HG02623 (cell line): ENCODE measurements around the gene RSRP1.

Experiments
- ATAC-seq: cut with Tn5 transposase; IDR thresholded peaks from one replicate; pipeline ENCODE4 v1.9.1; 2021; ENCODE audit warnings: moderate library complexity; ENCODE audit not compliant: unreplicated experiment

The RSRP1 gene

DNA sequence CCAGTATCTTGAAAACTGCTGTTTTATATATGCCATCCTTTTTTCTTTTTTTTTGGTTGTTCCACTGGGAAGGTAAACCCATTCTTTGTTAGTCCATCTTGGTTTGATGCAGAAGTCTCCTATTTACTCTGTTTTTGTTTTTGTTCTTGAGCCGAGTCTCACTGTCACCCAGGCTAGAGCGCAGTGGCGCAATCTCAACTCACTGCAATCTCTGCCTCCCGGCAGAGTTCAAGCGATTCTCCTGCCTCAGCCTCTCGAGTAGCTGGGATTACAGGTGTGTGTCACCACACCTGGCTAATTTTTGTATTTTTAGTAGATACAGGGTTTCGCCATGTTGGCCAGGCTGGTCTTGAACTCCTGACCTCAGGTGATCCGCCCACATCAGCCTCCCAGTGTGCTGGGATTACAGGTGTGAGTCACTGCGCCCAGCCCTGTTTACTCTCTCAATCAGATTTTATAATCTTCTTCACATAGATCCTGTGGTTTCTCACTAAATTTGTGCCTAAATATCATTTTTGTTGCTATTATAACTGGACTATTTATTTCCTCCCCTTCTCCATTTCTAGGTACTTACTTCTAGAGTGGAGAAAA, 27.5 kb downstream of the RSRP1 start:
- no peak for ATAC-seq

DNA sequence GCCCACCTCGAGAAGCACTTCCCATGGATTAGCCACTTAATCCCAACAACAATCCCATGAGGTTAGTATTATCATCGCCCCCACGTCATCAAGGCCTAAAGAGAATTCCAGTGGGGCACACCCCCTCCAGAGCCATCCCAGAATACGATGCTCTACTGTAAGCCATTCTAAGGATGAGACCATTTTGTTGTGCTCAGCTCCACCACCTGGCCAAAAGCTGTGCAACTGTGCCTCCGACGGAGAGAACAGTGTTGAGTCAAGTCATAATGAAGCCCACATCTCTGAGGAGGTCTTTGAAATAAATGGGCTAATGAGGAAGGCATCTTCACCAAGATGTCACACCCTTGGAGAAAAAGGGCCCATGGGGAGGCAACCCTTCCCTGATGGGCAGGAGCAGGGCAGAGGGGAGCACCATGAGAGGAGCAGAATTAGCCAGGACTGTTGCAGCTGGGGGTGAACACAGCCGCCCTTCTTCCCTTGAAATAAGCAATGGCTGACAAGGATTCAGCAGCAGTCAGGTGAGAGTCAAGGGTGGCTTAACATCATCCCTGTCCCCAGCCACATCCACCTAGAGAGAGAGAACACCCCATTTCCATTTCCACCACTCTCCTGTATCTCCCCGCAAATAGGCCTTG, 29.5 kb downstream of the RSRP1 start:
- ATAC-seq = no peak

DNA sequence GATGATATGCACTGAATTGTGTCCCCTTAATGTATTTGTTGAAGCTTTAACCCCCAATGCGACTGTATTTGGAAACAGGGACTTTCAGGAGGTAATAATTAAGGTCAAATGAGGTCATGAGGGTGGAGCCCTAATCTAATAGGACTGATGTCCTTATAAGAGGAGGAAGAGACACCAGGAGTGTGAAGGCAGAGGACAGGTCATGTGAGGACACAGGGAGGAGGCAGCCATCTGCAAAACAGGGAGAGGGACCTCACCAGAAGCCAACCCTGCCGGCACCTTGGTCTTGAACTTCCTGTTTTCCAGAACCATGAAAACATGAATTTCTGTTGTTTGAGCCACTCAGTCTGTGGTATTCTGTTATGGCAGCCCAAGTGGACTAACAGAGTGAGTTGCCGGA, 30.2 kb downstream of the RSRP1 start:
- ATAC-seq = no peak

DNA sequence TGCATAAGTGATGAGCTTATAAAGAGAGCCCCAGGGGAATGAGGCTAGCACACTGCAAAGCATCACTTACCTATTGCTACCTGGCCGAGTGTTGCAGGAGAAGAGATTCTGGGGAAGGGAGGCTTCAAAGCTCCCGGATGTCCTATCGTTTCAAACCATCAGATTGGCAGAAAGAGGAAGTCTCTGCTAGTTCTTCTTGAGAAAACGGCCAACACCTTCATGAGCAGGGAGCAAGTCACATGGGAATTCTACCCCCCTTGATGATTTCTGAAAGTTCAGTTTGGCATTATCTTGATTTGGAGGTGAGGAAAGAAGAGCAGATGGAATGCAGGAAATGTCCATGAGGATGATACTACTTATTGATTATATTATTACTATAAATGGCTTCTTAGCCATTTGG, 31.1 kb downstream of the RSRP1 start:
- no peak for ATAC-seq

DNA sequence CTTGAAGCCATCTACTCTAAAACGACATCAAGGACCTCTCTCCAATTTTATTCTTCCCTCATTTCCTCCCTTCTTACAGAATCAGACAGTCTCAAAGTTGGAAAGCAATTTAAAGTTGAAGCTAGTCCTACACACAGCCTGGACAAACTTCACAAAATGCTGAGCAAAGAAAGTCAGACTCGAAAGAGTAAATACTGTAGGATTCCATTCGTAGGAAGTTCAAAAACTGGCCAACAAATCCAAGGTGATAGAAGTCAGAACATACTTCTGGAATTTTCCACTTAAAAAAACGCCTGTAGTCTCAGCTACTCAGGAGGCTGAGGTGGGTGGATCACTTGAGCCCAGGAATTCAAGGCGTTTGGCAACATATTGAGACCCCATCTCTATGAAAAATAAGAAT, 34.5 kb downstream of the RSRP1 start:
- no peak for ATAC-seq

DNA sequence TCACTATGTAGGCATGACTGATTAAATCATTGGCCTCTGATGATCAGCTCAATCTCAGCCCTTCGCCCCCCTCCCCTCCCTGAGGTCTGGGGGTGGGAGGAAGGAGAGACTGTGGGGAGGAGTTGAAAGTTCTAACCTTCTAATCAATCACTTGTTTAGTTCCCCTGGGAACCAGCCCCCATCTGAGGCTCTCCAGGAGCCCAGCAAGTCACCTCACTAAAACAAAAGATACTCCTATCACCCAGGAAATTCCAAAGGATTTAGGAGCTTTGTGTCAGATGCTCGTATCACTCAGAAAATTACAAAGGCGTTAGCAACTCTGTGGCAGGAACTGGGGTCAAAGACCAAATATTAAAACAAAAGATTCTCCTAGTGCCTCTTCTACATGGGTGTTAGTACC, 36.5 kb downstream of the RSRP1 start:
- ATAC-seq = no peak

DNA sequence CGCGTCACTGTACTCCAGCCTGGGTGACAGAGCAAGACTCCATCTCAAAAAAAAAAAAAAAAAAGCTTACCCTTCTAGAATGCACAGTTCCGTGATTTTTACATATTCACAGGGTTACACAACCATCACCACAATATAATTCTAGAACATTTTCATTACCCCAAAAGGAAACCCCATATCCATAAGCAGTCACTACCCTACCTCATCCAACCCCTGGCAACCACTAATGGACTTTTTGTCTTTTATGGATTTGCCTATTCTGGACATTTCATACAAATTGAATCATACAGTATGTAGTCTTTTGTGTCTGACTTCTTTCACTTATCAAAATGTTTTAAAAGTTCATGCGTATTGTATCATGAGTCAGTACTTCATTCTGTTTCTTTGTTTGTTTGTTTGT, 37.7 kb downstream of the RSRP1 start:
- no peak for ATAC-seq

DNA sequence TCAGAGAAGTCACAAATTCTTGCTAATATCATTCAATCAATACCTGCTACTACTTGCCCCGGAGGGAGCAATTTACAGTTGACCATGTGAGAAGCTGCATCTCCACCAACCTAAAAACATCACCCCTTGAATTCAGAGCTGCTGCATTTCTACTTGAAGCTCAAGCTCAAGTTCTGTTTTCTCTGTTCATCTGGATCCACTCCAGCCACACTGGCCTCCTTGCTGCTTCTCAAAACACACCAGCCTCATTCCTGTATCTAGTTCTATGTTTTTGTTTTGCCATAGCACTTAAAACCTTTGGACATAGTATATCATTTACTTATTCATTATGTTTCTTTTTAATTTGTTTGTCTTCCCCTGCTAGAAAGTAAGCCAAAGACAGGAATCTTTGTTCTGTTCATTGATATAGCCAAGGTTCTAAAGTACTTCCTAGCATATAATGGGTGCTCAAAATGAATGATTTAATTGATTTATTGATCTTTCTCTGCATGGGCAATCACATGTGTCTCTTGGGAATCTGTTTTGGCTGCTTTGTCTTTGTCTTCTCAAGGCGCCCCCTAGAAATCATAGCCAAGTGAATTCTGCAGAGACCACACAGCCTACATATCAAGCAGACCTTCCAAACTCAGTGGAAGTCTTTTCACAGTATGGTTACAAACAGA, 38.6 kb downstream of the RSRP1 start:
- ATAC-seq = no peak

DNA sequence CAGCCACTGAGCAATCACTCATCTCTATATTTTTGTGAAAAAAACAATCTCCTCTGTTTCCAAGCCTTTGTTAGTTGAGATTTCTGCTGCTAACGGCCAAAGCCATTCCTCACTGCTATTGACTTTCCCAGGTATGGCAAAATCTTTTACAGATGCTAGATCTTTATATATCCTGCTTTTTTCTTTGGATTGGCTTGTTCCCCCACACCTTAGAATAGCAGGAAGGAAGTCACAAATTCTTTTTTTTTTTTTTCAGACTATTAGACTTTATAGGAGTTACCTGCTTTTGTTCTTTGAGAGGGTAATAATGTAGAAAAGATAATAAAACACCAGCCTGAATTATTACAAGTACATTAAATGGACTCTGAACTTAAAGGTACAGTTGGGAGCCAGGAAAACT, 39.2 kb downstream of the RSRP1 start:
- no peak for ATAC-seq

DNA sequence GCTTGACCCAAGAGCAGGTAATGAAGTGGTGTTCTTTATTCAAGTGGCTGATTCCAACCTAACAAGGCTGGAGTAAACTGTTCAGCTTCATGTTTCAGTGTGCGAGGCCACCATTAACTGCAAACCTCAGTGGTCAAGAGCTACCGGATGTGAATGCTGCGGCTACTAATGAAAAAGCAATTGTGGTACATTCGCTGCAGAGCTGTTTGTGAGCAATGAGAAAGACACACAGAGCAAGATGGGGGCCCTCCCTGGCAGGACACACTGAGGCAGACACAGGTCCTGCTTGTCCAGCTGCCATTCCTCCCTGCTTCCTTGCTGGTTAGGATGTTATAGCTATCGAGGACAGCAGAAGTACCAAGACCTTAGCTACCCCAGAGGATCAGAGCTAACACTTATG, 41.1 kb downstream of the RSRP1 start:
- no peak for ATAC-seq

DNA sequence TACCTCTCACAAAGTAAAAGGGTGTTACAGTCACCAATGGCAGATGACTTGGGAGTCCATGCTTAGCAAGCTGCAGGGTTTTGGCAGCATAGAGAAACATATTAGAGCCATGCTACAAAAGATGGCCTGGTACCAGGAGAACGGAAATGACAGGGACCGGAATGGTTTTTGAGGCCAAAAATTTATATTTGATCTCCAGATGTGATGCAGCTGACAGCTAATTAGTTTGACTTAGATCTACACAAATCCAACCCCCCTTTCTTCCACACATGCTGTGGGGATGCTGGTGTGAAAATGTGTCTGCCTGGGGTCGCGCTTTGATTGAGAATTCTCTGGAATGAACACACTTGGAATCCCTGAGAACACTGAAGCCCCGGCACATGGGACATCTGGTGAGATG, 41.5 kb downstream of the RSRP1 start:
- ATAC-seq = no peak

DNA sequence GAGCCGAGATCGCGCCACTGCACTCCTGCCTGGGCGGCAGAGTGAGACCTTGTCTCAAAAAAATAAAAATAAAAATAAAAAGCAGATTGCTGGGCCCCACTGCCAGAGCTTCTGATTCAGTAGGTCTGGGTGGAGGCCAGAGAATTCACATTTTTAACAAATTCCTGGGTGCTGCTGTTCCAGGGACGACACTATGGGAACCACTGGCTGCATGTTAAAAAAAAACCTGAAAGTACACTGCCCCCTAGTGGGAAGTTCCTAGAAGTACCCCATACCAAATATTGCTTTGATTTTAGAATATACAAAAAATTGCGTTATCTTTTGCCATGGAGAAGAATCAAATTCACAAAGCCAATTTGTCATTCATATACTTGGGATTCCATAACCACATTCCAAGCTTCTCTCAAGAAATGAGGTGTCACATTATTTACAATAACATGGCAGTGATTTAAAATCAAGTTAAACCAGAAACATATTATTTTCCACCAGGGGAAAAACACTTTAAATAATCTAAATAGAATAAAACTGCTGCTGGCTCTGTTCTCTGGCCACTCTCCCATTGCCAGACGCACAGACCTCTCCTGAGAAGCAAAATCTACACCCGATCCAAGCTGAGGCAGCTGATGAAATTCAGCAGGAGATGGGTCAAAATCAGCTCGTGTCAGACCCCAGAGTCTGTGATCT, 42.3 kb downstream of the RSRP1 start:
- no peak for ATAC-seq

DNA sequence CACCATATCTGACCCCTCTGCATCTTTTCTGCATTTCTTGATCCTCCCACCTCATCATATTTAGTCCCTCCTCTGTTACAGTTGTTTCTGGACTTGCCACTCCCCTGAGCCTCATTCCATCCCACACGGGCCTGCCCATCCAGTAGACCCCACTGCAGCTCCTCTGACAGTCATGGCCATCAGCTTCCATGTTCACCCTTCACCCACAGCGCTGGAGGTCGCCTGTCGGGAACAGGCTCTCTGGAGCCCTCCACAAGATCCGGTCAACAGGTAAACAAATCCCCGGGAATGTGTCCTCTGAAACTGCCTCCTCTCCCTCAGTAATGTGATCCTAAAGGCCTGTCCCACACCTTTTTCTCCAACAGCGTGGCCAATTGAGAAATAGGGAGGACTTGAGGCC, 46.2 kb downstream of the RSRP1 start:
- no peak for ATAC-seq

DNA sequence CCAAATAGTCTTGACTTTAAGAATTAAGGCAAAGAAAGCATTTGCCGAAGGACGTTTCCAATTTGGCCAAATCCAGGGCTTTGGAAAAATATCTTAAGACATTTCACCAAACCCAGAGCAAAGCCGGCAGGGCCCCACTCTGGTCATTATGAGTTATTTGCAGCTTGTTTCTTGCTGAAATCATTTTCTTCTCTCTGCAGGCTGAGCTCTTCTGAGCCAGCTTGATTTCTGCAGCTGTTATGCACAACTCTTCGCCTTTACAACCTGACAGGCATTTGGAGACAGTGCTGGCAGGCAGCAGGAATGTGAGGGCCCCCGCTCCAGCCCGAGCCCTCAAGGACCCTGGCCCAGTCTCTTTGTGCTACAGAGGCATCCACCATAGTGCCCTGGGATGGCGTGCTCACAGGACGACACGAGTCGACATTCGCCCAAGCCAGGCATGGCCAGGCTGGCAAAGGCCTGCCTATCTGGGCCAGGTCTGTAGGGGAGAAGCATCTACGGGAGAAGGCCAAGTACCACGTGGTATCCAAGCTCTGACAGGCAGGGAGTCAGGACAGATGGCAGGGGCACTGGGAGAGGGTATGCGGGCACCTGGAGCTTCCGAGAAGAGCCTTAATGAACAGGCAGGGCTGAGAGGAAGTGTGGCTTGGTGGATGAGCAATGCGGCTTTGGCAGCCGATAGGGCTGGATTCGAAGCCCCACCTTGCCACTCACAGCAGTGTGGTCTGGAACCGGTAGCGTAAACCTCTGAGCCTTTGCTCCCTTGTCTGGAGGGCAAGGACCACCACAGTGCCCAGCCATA, 47.2 kb downstream of the RSRP1 start:
- ATAC-seq = no peak

DNA sequence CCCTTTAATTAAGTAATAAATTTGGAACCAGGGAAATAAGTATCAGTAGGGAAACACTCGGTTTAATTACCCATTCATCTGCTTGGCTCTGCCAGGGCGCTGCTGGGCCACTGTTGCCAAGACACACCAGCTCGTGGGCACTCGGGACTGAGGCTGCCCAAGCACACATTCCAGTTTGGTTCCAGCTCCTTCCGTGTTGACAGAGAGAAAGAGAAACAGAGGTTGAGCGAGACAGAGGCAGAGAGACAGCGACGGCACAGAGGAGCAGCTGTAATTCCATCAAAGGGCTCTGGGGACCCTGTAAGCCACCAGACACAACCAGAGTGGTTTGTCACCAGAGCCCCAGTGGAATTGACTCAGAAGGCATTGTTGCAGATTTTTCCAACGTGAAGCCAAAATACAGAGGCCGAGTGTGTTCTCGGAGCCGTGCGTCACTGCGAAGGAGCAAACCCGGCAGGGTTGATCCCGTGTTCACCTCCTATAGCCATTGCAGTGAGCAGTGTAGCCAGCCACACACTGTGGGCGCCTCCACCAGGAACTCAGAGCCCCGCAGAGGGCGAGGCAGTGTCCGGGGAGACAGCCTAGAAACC, 48.5 kb downstream of the RSRP1 start:
- ATAC-seq = no peak

DNA sequence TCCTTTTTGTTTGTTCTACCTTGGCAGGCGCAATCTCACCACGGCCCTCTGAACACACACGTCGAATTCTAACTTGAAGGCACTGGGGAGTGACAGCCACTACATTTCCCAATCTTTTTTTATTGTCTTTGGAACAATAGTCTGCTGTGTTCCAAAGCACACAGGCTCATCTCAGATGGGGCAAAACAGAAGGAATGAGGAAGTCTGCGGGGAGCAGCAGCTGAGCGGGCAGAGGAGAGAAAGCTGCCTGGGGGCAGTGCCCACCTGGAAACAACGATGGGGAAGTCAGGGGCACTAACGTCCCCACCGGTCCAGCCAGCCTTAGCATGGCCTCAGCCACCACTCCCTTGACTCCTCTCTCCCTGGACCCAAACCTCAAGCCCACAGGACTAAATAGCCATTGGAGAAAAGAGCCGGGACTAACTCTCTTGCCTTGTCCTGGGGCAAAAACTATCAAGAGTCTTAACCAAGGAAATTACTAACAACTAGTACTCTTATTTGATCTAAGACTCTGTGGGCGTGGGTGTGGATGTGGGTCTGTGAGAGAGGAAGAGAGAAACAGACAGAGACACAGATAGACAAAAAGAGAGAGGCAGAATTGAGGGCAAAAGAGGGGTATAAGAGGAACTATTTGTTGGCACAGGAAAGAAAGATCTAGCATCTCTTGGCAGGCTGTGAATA, 49.1 kb downstream of the RSRP1 start:
- no peak for ATAC-seq

DNA sequence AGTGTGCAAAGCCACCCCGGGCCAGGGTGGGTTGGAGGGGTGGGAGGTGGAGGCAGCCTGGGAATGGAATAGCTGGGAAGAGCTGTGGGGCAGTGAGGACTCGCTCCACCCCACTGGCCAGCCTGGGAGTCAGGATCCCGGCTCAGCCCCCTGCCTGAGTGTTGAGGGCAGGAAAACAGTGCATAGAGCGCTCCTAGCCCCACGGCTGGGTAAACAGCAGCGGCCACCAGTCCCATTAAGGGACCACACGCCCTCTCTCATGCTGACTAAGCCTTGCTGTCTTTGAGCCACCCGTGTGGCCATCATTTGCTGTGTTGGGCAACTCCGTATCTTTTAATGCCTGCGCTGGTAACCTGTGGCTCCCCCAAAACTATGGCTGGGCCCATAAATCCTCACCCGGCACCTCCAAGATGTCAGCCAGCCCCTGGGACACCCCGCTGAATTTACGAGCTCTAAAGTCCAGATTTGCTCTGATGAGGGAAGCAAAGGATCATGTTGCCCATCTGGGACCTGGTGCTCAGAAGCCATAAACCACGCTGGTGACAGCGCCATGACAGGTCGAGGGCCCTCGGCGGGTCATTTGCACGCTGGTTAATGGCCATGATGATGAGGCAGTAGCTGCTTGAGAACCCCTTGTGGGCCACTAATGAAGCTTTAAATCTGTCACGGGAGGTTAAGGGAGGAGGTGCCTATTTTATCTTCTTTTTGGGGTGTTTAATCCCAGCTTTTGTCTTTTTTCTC, 49.8 kb downstream of the RSRP1 start:
- no peak for ATAC-seq

DNA sequence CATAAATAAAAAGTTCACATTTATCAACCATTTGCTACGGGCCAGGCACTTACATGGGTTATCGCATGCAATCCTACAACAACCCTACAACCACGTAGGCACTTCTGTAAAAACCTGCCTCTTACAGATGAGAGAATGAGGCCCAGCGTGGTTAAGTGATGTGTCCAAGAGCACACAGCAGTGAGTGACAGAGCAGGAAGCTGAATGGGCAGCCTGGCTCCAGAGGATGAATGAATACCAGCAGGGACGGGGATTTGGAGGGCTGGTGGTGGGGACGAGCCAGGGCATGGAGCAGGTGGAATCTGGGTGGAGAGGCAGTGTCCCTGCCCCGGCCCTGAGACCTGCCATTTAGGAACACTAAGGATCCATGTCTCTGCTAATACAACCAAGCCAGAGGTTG, 50.4 kb downstream of the RSRP1 start:
- no peak for ATAC-seq

DNA sequence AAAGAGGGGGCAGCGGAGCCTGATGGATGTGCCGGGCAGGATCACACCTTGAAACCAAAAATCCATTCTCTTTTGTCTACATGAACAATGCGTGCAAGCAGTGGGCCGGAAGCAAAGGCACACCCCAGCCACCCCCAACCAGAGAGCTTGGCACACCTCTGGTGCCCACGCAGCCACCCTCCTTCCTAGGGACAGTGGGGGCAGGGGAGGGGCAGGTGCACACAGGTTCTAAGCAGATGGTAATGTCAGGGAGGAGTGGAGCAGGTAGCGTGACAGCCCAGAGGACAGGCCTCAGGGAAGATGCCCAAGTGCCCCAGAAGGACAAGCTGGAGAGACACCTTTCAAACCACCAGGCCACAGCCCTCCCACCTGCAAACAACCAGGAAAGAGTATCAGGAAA, 51.4 kb downstream of the RSRP1 start:
- ATAC-seq = no peak

DNA sequence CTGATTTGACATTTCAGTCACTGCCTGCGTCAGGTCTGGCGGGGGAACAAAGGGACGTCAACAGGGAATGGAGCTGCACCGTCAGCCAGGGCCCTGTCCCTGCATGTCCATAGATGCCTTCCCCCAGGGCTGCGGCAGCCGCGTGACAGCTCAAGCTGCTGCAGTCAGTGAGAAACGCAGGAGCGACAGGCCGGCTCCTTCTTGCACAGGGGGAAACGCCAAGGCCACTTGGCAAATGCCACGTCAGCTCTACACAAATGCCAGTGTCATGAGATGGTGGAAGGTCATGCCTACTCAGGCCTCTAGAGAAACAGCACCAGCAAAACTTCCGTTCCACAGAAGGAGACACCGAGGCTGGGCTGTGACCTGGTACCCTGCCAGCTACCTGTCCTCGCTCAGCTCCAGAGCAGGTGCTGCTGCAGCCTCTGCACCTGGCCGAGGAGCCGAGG, 52.7 kb downstream of the RSRP1 start:
- ATAC-seq = no peak
